Adipocyte (in vitro differentiated cells): ENCODE measurements around the gene POLR2L.

Experiments used
- DNase-seq: peaks from one replicate; pipeline ENCODE4 v3.0.0-alpha.2; 2015; ENCODE audit warnings: low read depth
- H3K27me3 ChIP-seq: replicated peaks from 2 replicates; pipeline ENCODE4 v1.7.0; 2013; ENCODE audit warnings: mild to moderate bottlenecking, low read length, moderate library complexity; ENCODE audit not compliant: control insufficient read depth, insufficient read depth
- H3K36me3 ChIP-seq: 2 replicates; pipeline ENCODE4 v1.7.0; 2013; ENCODE audit warnings: low read length, mild to moderate bottlenecking, moderate library complexity; ENCODE audit not compliant: control insufficient read depth, insufficient read depth, severe bottlenecking
- H3K4me1 ChIP-seq: 2 replicates; pipeline ENCODE4 v1.7.0; 2013; ENCODE audit warnings: mild to moderate bottlenecking, low read length, moderate library complexity; ENCODE audit not compliant: control insufficient read depth, insufficient read depth
- H3K4me3 ChIP-seq: 2 replicates; pipeline ENCODE4 v1.7.0; 2013; ENCODE audit warnings: mild to moderate bottlenecking, low read length, moderate library complexity
- H3K9ac ChIP-seq: 2 replicates; pipeline ENCODE4 v1.7.0; 2013; ENCODE audit warnings: mild to moderate bottlenecking, low read length, moderate library complexity
- H3K9me3 ChIP-seq: 2 replicates; pipeline ENCODE4 v1.7.0; 2013; ENCODE audit warnings: mild to moderate bottlenecking, low read length, moderate library complexity; ENCODE audit not compliant: control insufficient read depth

Gene POLR2L

DNA sequence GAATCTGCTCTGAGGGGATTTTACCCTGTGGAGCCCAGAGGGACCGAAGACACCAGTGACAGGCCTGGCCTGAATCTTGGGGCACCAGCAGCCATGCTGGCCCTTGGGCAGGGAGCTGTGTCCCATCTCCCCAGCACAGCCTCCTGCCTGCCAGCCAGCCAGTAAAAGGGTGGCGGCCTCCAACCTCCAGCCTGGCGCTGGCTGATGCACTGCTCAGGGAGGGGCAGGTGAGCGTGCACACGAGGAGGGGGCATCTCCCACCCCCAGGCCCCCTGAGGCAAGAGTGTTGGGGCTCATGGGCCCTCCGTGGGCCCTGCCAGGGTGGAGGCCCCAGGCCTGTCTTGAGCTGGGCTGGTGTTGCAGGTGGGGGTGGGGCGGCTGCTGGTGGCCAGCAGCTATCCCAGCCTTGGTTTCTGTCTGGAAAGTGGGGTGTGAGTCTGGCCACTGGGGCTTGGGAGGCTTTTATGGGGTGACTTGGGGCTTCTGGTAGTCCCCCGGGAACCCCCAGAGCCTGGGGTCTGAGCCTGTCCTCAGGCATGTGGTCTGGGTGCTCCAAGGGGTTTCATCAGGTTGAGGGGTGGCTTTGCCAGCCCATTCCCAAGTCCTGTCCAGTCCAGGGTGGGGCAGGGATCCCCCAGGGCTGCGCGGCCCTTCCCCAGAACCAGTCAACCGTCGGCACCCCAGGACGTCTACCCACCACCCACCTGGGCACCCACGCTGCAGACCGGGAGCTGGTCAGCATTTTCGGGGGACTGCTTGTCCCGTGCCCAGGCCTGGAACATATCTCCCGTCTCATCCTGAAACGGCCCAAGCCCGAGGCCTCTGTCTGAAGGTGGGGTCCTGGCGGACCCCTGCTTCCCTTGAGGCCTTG is 18.1 kb upstream of the POLR2L start:
- no peak for DNase-seq
- Histone ChIP-seq H3K9ac (peak overlapping the region; percentile 66), H3K9me3 (no peaks in the 10 kb centered on the region), H3K4me1 (peaks cover 10% of the 10 kb centered on the region), H3K36me3 (peaks cover 12% of the 10 kb centered on the region), H3K4me3 (peak overlapping the region; percentile 52), H3K27me3 (no peaks in the 10 kb centered on the region)

DNA sequence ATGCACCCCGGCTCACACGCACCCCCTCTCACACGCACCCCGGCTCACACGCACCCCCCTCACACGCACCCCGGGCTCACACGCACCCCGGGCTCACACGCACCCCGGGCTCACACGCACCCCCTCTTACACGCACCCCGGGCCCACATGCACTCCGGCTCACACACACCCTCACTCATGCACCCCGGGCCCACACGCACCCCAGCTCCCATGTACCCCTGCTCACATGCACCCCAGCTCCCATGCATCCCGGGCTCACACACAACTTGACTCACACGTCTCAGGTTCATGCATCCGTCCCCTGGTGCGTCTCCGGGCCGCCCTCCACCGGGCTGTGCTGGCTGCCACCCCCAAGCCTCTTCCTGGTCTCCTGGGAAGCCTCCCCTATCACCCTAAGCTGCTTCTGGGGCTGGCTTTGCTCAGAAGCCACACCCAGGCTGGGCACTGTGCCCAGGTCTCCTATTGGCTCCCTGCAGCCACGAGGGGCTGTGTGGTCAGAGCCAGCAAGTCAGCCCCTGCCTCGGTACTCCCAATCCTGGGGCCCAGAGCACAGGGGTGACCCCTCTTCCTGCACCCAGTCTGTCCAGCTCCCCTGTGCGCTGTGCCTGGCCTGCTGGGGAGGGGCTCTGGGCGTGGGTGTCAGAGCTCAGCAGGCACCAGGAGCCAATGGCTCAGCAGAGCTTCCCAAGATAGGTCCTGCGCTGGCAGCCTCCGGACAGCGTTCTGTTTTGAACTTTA is 17.2 kb upstream of the POLR2L start:
- H3K27me3 ChIP-seq = no peaks in the 10 kb centered on the region
- peak overlapping the region; percentile 66 for H3K9ac ChIP-seq
- peaks cover 5% of the 10 kb centered on the region for H3K36me3 ChIP-seq
- H3K4me1 ChIP-seq = peaks cover 10% of the 10 kb centered on the region
- peak; percentile 74 for DNase-seq
- no peaks in the 10 kb centered on the region for H3K9me3 ChIP-seq
- H3K4me3 ChIP-seq = peak overlapping the region; percentile 52

DNA sequence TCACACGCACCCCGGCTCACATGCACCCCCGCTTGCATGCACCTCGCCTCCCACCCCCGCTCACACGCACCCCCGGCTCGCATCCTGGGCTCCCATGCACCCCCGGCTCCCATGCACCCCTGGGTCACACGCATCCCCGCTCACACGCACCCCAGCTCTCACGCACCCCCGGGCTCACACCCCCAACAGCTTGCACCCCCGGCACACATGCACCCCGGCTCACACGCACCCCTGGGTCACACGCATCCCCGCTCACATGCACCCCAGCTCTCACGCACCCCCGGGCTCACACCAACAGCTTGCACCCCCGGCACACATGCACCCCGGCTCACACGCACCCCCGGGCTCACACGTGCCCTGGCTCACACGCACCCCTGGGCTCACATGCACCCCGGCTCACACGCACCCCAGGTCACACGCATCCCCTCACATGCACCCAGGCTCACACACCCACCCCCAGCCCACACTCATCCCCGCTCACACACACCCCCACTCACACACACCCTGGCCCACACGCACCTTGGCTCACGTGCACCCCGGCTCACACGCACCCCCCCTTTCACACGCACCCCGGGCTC is 16.5 kb upstream of the POLR2L start:
- Histone ChIP-seq H3K9me3 (no peaks in the 10 kb centered on the region), H3K9ac (no peak overlapping the region), H3K4me1 (peaks cover 10% of the 10 kb centered on the region), H3K36me3 (peaks cover under 1% of the 10 kb centered on the region), H3K4me3 (no peak overlapping the region), H3K27me3 (no peaks in the 10 kb centered on the region)
- DNase-seq = no peak

DNA sequence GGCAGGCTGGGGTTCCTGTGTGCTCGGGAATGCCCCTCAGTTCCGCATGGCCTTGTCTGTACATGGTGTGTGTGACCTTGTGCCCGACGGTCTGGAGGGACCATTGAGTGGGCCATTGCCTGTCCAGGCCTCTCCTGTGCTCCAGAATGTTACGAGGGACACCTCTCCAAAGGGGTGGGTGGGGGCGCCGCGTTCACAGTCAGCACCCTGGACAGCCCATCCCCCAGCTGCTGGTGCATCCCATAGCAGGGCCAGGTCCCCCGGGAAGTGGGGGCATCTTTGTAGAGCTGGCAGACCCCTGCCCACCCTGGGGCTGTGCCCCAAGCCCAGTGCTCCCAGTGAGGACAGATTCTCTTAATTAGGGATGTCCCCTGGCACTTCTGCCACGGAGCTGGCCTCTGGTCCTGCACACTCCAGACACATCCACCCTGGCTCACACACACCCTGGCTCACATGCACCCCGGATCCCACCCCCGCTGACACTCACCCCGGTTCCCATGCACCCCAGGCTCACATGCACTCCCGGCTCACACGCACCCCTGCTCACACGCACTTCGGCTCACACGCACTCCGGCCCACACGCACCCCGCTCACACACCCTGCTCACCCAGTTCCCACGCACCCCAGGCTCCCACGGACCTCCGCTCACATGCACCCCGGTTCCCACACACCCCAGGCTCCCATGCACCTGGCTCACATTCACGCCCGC is 15.9 kb upstream of the POLR2L start:
- no peaks in the 10 kb centered on the region for H3K9me3 ChIP-seq
- no peaks in the 10 kb centered on the region for H3K27me3 ChIP-seq
- H3K36me3 ChIP-seq = no peaks in the 10 kb centered on the region
- H3K4me1 ChIP-seq = peaks cover 10% of the 10 kb centered on the region
- no peak overlapping the region for H3K4me3 ChIP-seq
- no peak overlapping the region for H3K9ac ChIP-seq
- DNase-seq = no peak

DNA sequence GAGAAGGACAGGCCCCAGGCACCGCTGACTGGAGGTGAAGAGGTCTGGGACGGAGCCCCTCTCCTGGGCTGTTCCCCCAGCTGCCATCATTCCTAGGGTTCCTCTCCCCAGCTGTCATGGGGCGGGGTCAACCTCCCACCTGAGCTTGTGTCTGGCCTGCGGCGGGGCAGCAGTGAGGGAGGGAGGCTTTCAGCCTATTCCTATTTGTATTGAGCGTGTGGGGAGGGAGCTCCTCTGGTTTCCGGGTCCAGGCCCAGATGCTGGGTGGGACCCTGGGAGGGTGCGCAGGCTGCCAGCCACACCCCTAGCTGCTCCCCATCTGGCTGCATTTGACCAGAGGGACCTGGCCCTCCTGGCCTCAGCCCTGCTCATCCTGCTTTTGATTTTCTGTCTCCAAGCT is 14.1 kb upstream of the POLR2L start:
- Histone ChIP-seq H3K4me1 (peaks cover 10% of the 10 kb centered on the region), H3K36me3 (no peaks in the 10 kb centered on the region), H3K4me3 (no peak overlapping the region), H3K9me3 (no peaks in the 10 kb centered on the region), H3K9ac (no peak overlapping the region), H3K27me3 (no peaks in the 10 kb centered on the region)
- no peak for DNase-seq

DNA sequence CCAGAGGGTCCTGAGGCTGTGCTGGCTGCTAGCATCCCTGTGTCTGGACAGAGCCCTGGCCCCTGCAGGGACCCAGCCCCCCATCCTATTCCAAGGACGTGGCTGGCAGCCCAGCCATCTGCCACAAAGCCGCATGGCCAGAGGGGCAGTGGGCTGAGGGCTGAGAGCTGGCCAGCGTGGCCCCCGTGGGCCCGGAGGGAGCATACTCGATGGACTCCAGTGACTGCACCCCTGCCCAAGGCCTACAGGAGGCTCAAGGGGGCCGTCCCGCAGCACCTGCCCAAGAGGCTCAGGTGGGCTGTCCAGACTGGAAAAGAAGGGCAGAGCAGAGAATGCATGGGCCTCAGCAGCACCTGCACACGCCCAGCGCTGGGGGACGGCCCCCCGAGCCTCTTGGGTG is 13.5 kb upstream of the POLR2L start:
- no peak overlapping the region for H3K9ac ChIP-seq
- no peak overlapping the region for H3K4me3 ChIP-seq
- no peaks in the 10 kb centered on the region for H3K36me3 ChIP-seq
- H3K27me3 ChIP-seq = no peaks in the 10 kb centered on the region
- DNase-seq = no peak
- H3K9me3 ChIP-seq = no peaks in the 10 kb centered on the region
- H3K4me1 ChIP-seq = peaks cover 10% of the 10 kb centered on the region

DNA sequence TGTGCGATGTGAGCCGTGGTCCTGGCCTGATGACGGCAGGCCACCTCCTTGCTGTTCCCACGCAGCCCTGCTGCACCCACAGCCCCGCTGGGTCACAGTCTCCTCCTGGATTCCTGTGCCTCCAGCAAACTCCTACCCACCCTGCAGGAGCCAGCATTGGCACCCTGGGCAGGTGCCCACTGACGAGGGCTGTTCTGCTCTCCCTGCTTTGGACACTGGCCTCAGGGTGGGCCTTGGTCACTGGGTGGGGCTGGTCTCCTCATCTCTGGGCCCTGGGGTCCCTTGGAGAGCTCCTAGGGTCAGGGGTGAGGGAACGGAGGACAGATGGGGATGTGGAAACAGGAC is 13.0 kb upstream of the POLR2L start:
- no peak for DNase-seq
- Histone ChIP-seq H3K27me3 (no peaks in the 10 kb centered on the region), H3K9ac (no peak overlapping the region), H3K4me3 (no peak overlapping the region), H3K9me3 (no peaks in the 10 kb centered on the region), H3K36me3 (no peaks in the 10 kb centered on the region), H3K4me1 (peaks cover 10% of the 10 kb centered on the region)

DNA sequence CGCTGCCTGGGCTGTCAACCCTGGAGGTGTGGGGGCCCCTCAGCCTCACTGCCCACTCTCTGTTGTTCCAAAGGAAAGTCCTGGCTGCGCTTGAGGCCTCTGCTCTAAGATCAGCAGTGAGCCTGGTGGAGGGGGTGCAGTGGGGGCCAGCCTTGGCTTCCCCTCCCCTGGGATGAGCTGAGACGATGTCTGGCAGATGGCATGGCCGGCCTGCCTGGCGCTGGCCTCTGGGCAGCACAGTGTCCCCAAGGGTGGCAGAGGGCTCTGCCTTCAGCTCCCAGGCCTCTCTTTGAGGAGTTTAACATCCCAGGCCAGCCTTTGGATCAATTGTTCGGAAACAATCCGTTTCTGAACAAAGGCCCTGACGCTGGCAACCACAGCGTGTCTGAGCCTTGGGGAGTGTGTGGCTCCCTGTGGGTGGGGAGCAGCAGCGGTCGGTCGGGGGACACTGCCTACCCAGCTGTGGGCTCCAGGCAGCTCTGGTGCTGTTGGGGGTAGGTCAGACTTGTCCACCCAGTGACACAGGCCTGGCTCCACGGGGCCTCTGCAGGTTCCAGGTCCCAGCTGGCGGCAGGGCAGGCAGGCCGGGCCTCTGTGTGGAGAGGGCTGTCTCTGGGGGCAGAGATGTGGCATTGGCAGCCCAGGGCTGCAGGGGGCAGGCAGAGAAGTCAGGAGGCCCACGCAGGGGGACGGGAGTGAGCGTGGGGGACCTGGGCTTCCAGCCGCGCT is 12.4 kb upstream of the POLR2L start:
- H3K4me1 ChIP-seq = peaks cover 5% of the 10 kb centered on the region

DNA sequence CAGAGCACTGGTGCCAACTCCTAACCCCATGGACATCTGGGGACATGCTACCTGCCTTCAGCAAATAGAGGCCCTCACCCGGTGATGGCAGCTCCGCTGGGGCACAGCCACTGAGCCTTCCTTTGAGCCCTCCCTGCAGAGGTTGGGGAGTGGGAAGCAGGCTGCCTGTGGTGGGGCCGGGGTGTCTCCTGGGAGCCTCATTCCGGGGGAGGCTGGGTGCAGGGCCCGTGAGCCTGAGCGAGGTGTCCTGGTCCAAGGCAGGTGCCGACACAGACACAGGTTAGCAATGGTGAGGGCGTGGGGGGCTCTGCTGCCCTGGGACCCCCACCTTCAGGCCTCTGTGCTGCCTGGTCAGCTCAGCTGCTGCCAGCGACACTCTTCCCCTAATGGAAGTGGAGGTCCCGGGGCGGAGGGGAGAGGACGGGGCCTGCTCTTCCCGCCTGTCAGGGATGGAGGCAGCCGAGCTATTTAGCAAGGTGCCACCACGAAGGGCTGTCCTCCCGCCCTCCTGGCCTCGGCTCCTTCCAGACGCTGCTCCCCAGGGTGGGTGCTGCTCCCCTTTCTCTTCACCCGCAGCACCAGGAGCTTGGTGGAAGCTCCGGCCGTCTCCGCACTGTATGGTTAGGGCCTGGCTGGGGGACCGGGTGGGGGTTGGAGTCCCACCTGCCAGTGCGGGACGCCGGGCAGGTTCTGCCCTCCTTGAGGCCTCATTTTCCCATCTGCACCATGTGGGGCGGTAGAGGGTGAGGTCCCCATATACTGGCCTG is 11.5 kb upstream of the POLR2L start:
- Histone ChIP-seq H3K9ac (no peak overlapping the region), H3K27me3 (no peaks in the 10 kb centered on the region), H3K4me1 (peaks cover under 1% of the 10 kb centered on the region), H3K4me3 (no peak overlapping the region), H3K36me3 (no peaks in the 10 kb centered on the region), H3K9me3 (no peaks in the 10 kb centered on the region)
- DNase-seq = no peak

More for the DNA sequence above, 12.4 kb upstream of the POLR2L start:
- no peak overlapping the region for H3K9ac ChIP-seq
- no peak overlapping the region for H3K4me3 ChIP-seq
- H3K9me3 ChIP-seq = no peaks in the 10 kb centered on the region
- no peaks in the 10 kb centered on the region for H3K27me3 ChIP-seq
- no peaks in the 10 kb centered on the region for H3K36me3 ChIP-seq
- DNase-seq = no peak

DNA sequence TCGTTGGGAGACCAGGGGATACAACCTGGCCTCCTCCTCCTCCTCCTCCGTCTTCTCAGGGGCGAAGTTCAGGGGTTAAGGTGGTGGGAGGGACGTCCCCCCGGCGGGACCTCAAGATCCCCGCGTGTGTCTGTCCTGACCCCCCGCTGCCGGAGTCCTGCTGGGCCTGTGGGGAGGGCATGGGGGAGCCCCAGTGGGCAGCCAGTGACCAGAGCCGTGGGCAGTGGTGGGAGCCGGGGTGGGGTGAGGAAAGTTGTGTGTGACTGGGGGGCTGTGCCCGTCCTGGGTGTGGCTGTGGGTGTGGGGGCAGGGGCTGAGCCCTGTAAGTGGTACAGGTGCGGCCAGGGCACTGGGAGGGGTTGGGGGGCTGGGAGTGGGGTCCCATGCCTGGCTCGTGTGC is 10.4 kb upstream of the POLR2L start:
- no peaks in the 10 kb centered on the region for H3K27me3 ChIP-seq
- no peaks in the 10 kb centered on the region for H3K9me3 ChIP-seq
- no peak overlapping the region for H3K4me3 ChIP-seq
- peaks cover 10% of the 10 kb centered on the region for H3K4me1 ChIP-seq
- H3K36me3 ChIP-seq = no peaks in the 10 kb centered on the region
- no peak for DNase-seq
- no peak overlapping the region for H3K9ac ChIP-seq
